HepG2 (cell line): ENCODE results near the gene SMARCB1. TPM values are rescaled to one million over a fixed set of nuclear protein-coding genes. Genes with fewer than 3 reads are reported as not detected.

Experiments used
- CEBPZ ChIP-seq: IDR thresholded peaks from 2 replicates; pipeline ENCODE4 v1.6.1; 2012; ENCODE audit warnings: low read length, improper control_type of control experiment
- NFE2L1 ChIP-seq: sonication (generic); formaldehyde crosslinking; IDR thresholded peaks from 2 replicates; pipeline ENCODE4 v1.4.0; 2020; ENCODE audit warnings: missing genetic modification reagents, mild to moderate bottlenecking, borderline replicate concordance
- PRDM10 ChIP-seq: sonication (generic); formaldehyde crosslinking; IDR thresholded peaks from 2 replicates; pipeline ENCODE4 v1.4.0; 2020; ENCODE audit warnings: low read depth, missing genetic modification reagents
- SKI ChIP-seq: fragments of 450-650 bp; IDR thresholded peaks from one replicate; pipeline ENCODE4 v1.6.1; 2018; ENCODE audit warnings: mild to moderate bottlenecking; ENCODE audit not compliant: partially characterized antibody
- SMARCC2 ChIP-seq: fragments of 450-650 bp; IDR thresholded peaks from 2 replicates; pipeline ENCODE4 v1.6.1; 2017; ENCODE audit warnings: antibody characterized with exemption, mild to moderate bottlenecking
- THAP7 ChIP-seq: sonication (generic); formaldehyde crosslinking; IDR thresholded peaks from 2 replicates; pipeline ENCODE4 v1.8.1; 2023; ENCODE audit warnings: mild to moderate bottlenecking, missing genetic modification reagents
- XRCC5 ChIP-seq: fragments of 200-400 bp; formaldehyde crosslinking; optimal IDR thresholded peaks from 2 replicates; pipeline ENCODE3; 2017; ENCODE audit warnings: mild to moderate bottlenecking, low read length
- ZMAT3 ChIP-seq: sonication (generic); formaldehyde crosslinking; conservative IDR thresholded peaks from 2 replicates; pipeline ENCODE4 v1.7.0; 2021; ENCODE audit warnings: missing genetic modification reagents
- polyA plus RNA-seq, 8 experiments: library from polyadenylated mRNA; depleted of rRNA in 3 of 8; stranded (reverse) in 7 of 8; unstranded in 1 of 8; fragments of >200 nt; fragmentation: Illumina TruSeq in 4 of 8; extraction: Trizol in 4 of 8; gene quantifications; 2 replicates each; pipeline versions ENCODE4 v1.2.1 to v1.2.3, GENCODE V29; 2011 to 2016; ENCODE audit warnings: low read depth in 4 of 8, missing spikeins in 1 of 8, mixed read lengths in 1 of 8; ENCODE audit not compliant: insufficient read depth in 1 of 8
- total RNA-seq, 5 experiments: library from RNA; depleted of rRNA; stranded (reverse); fragments of >200 nt; fragmentation: Illumina TruSeq; extraction: Trizol; gene quantifications; 2 replicates each; pipeline ENCODE4 v1.2.3, GENCODE V29; 2016; ENCODE audit warnings: low read depth in 1 of 5
- TF ChIP-seq, protein P1 (sequence below): IDR thresholded peaks from 2 replicates; pipeline ENCODE4 v1.6.1; 2016; ENCODE audit warnings: low read depth
- TF ChIP-seq, protein P2 (sequence below), 2 experiments: sonication (generic) in 1 of 2; formaldehyde crosslinking in 1 of 2; IDR thresholded peaks; 2 replicates each; pipeline versions ENCODE4 v1.6.1 to v1.9.0; 2014 to 2022; ENCODE audit warnings: antibody characterized with exemption in 1 of 2, borderline replicate concordance in 1 of 2, inconsistent platforms in 1 of 2, low read depth in 1 of 2, missing genetic modification reagents in 1 of 2

SMARCB1 gene
- total and polyA plus RNA-seq, 2 of the 13 experiments (the other 11 are each of a cell fraction or from before 2014, with no cell fraction given), result 74.0 to 166 TPM

GRCh38 chr22:23767673-23768548 lies 18.9 kb upstream of the SMARCB1 start, which contains the start of gene CHCHD10 (continued):
- TF ChIP-seq XRCC5, result peak; percentile 83
- no peak for TF ChIP-seq THAP7 (CRISPR knock-in tag)
- TF ChIP-seq, protein P1, sequence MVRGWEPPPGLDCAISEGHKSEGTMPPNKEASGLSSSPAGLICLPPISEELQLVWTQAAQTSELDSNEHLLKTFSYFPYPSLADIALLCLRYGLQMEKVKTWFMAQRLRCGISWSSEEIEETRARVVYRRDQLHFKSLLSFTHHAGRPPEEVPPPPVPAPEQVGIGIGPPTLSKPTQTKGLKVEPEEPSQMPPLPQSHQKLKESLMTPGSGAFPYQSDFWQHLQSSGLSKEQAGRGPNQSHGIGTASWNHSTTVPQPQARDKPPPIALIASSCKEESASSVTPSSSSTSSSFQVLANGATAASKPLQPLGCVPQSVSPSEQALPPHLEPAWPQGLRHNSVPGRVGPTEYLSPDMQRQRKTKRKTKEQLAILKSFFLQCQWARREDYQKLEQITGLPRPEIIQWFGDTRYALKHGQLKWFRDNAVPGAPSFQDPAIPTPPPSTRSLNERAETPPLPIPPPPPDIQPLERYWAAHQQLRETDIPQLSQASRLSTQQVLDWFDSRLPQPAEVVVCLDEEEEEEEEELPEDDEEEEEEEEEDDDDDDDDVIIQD, result no peak
- TF ChIP-seq, protein P2, sequence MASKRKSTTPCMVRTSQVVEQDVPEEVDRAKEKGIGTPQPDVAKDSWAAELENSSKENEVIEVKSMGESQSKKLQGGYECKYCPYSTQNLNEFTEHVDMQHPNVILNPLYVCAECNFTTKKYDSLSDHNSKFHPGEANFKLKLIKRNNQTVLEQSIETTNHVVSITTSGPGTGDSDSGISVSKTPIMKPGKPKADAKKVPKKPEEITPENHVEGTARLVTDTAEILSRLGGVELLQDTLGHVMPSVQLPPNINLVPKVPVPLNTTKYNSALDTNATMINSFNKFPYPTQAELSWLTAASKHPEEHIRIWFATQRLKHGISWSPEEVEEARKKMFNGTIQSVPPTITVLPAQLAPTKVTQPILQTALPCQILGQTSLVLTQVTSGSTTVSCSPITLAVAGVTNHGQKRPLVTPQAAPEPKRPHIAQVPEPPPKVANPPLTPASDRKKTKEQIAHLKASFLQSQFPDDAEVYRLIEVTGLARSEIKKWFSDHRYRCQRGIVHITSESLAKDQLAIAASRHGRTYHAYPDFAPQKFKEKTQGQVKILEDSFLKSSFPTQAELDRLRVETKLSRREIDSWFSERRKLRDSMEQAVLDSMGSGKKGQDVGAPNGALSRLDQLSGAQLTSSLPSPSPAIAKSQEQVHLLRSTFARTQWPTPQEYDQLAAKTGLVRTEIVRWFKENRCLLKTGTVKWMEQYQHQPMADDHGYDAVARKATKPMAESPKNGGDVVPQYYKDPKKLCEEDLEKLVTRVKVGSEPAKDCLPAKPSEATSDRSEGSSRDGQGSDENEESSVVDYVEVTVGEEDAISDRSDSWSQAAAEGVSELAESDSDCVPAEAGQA (IDR thresholded peaks at IDR 0.05; ENCODE audit: low read depth), result peak; percentile 37; the same call in 1 of the 2 replicates
- TF ChIP-seq, protein P2 (CRISPR knock-in tag; IDR thresholded peaks at IDR 0.05; ENCODE audit: borderline replicate concordance), result no peak
- no peak for TF ChIP-seq SMARCC2
- TF ChIP-seq CEBPZ, result no peak
- no peak; the same call in 1 of the 2 replicates for TF ChIP-seq ZMAT3 (CRISPR knock-in tag)
- no peak for TF ChIP-seq NFE2L1 (CRISPR knock-in tag)
- TF ChIP-seq PRDM10 (CRISPR knock-in tag), result no peak
- peak; percentile 59 for TF ChIP-seq SKI
